RWPE2 (cell line): ENCODE data around the gene ATG16L1.

Experiments used
- ATAC-seq: fragments of 200-7000 bp; cut with Tn5 transposase; 3 replicates; pipeline ENCODE4 v1.9.1; 2021; ENCODE audit warnings: low read depth
- DNase-seq: peaks from one replicate; pipeline ENCODE4 v3.0.0-alpha.2; 2020; ENCODE audit warnings: low spot score
- H3K27ac ChIP-seq: fragments of 450-650 bp; 2 replicates; pipeline ENCODE4 v1.5.1; 2017; ENCODE audit warnings: mild to moderate bottlenecking; ENCODE audit not compliant: poor library complexity, severe bottlenecking
- H3K27me3 ChIP-seq: fragments of 250-450 bp; sonication (Bioruptor Pico); 2 replicates; pipeline ENCODE4 v1.5.1; 2021; ENCODE audit warnings: mild to moderate bottlenecking, moderate library complexity; ENCODE audit not compliant: insufficient read depth, poor library complexity, severe bottlenecking
- H3K36me3 ChIP-seq: fragments of 250-450 bp; sonication (Bioruptor Pico); 2 replicates; pipeline ENCODE4 v1.5.1; 2020; ENCODE audit warnings: low read depth, mild to moderate bottlenecking, moderate library complexity
- H3K4me1 ChIP-seq: fragments of 250-450 bp; sonication (Bioruptor Pico); 2 replicates; pipeline ENCODE4 v1.5.1; 2021; ENCODE audit warnings: mild to moderate bottlenecking, moderate library complexity; ENCODE audit not compliant: insufficient read depth, poor library complexity, severe bottlenecking
- H3K4me3 ChIP-seq: fragments of 250-450 bp; sonication (Bioruptor Pico); 2 replicates; pipeline ENCODE4 v1.5.1; 2021; ENCODE audit warnings: mild to moderate bottlenecking, moderate library complexity; ENCODE audit not compliant: severe bottlenecking
- H3K9me3 ChIP-seq: fragments of 250-450 bp; sonication (Bioruptor Pico); 2 replicates; pipeline ENCODE4 v1.5.1; 2021; ENCODE audit warnings: mild to moderate bottlenecking, moderate library complexity; ENCODE audit not compliant: severe bottlenecking
- TF ChIP-seq, protein P1 (sequence below): fragments of 450-650 bp; IDR thresholded peaks from one replicate; pipeline ENCODE4 v1.5.1; 2017; ENCODE audit warnings: mild to moderate bottlenecking, moderate library complexity; ENCODE audit not compliant: poor library complexity, severe bottlenecking

ATG16L1 gene

DNA sequence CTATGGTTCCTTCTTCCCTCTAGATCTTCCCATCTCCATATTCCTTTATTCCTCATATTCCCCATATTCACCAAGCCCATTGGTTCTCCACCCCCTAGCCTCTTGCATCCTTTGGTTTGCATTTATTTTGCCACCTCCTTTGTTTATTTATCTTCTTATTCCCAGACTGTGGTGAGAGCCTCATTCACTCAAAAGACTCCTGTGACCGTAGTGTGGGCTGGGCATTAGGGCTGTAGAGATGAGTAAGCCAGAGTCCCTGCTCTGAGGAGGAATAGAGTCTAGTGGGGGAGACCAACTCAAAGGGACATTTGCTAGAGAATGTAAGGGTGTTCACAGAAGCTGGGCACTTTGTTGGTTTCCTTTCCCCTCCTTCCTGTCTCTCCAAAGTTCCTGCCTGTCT is 8.3 kb downstream of the ATG16L1 start:
- TF ChIP-seq, protein P1, sequence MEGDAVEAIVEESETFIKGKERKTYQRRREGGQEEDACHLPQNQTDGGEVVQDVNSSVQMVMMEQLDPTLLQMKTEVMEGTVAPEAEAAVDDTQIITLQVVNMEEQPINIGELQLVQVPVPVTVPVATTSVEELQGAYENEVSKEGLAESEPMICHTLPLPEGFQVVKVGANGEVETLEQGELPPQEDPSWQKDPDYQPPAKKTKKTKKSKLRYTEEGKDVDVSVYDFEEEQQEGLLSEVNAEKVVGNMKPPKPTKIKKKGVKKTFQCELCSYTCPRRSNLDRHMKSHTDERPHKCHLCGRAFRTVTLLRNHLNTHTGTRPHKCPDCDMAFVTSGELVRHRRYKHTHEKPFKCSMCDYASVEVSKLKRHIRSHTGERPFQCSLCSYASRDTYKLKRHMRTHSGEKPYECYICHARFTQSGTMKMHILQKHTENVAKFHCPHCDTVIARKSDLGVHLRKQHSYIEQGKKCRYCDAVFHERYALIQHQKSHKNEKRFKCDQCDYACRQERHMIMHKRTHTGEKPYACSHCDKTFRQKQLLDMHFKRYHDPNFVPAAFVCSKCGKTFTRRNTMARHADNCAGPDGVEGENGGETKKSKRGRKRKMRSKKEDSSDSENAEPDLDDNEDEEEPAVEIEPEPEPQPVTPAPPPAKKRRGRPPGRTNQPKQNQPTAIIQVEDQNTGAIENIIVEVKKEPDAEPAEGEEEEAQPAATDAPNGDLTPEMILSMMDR: no peak
- DNase-seq (no peak), ATAC-seq (no peak)
- H3K27ac ChIP-seq: no peak overlapping the region
- H3K4me1 ChIP-seq: no peaks in the 10 kb centered on the region
- no peaks in the 10 kb centered on the region for H3K27me3 ChIP-seq
- H3K36me3 ChIP-seq: peaks cover 99% of the 10 kb centered on the region
- H3K4me3 ChIP-seq: no peak overlapping the region
- H3K9me3 ChIP-seq: no peaks in the 10 kb centered on the region

DNA sequence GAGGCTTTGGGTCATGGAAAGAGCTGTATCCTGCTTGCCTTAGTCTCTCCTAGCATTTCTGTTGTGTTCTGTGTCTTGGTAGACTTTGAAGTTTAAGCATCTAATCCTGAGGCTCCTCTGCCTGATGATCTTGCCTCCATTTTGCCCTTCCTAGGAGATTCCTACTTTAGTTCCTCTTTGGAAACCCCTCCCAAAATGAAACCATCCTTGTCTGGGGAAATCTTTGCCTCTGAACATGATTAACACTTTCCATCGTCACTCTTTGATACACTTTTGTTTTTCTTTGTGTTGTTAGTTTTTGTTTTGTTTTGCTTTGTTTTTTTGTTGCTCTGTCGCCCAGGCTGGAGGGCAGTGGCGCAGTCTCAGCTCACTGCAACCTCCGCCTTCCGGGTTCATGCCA is 9.2 kb downstream of the ATG16L1 start:
- H3K4me1 ChIP-seq: no peaks in the 10 kb centered on the region
- TF ChIP-seq, protein P1: no peak
- ATAC-seq (no peak), DNase-seq (no peak)
- H3K27ac ChIP-seq: no peak overlapping the region
- no peak overlapping the region for H3K4me3 ChIP-seq
- no peaks in the 10 kb centered on the region for H3K27me3 ChIP-seq
- no peaks in the 10 kb centered on the region for H3K9me3 ChIP-seq
- H3K36me3 ChIP-seq: peaks cover 99% of the 10 kb centered on the region

DNA sequence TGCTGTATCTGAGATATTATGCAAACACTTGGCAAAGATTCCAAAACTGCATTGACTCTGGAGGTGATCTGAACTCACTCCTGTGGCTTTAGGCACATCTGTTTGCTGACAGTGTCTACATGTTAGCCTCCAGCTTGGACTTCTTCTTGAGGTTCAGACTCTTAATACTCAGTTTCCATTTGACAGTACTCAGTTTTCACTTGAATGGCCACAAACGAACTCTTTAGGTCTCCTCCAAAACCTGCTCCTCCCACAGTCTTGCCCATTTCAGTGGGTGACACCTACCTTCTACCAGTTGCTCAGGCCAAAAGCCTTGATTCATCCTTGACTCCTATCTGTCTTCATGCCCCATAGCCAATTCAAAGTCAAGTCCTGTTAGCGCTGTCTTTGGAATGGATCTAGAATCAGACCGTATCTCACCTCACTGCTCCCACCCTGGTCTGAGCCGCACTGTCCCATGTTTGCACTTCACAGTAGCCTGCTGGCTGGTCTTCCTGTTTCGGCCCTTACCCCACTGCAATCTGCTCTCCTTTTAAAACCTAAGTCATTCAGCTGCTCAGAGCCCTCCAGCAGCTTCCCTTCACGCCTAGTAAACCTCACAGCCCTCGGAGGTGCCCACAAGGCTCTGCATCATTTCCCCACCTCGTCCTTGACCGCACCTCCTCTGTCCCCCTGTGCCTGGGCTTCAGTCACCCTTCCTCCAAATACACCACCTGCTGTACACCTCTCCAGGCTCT is 10.5 kb downstream of the ATG16L1 start:
- Histone ChIP-seq H3K27ac (no peak overlapping the region), H3K36me3 (peaks cover 99% of the 10 kb centered on the region)
- no peak for ATAC-seq

DNA sequence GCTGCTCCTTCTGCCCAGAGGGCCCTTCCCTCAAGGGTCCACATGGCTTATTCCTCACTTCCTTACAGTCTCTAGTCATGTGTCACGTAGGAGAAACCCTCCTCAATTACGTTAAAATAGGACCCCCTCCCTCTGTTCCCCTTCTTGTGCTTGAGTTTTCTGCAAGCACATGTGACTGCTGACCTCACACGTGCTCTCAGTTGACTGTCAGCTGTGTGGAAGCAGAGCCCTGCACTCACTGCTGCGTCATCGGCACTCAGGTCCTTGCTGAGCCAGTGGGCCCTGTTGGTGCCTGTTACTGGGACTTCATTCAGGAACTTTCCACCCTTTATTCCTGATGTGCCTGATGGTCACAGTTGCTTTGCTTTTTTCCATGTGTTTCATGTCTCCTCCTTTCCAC is 11.1 kb downstream of the ATG16L1 start:
- H3K36me3 ChIP-seq: peaks cover 99% of the 10 kb centered on the region
- no peak overlapping the region for H3K4me3 ChIP-seq
- no peaks in the 10 kb centered on the region for H3K27me3 ChIP-seq
- ATAC-seq (no peak), DNase-seq (no peak)
- no peaks in the 10 kb centered on the region for H3K9me3 ChIP-seq
- H3K27ac ChIP-seq: no peak overlapping the region
- TF ChIP-seq, protein P1: no peak
- H3K4me1 ChIP-seq: no peaks in the 10 kb centered on the region

More for the DNA sequence above, 10.5 kb downstream of the ATG16L1 start:
- no peak for DNase-seq
- no peaks in the 10 kb centered on the region for H3K4me1 ChIP-seq
- no peaks in the 10 kb centered on the region for H3K27me3 ChIP-seq
- TF ChIP-seq, protein P1: no peak
- H3K9me3 ChIP-seq: no peaks in the 10 kb centered on the region
- H3K4me3 ChIP-seq: no peak overlapping the region

DNA sequence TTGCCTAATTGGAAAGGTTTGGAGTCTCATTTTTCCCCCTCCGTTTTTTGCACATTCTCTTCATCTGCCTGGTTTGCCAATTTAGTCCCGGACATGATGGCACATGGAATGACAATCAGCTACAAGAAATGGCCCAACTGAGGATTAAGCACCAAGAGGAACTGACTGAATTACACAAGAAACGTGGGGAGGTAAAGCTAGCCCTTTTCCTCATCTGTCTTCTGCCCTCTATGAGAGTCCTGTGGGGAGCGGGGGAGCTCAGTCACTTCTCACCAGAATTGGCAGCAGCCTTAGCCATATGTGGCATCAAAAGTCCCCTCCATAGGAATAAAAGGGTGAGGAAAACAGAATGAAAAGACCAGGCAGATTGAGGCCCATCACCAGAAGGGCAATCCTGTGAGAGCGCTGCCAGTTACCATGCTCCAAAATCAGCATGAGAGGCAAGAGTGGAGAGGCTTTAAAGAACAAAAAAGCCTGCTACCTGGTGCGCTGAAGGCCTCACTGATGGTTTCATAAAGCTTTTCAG is 11.6 kb downstream of the ATG16L1 start:
- DNase-seq: no peak
- H3K36me3 ChIP-seq: peaks cover 99% of the 10 kb centered on the region

More for the DNA sequence above, 11.6 kb downstream of the ATG16L1 start:
- TF ChIP-seq, protein P1: no peak
- H3K4me3 ChIP-seq: no peak overlapping the region
- H3K27me3 ChIP-seq: no peaks in the 10 kb centered on the region
- H3K27ac ChIP-seq: no peak overlapping the region
- no peaks in the 10 kb centered on the region for H3K9me3 ChIP-seq
- H3K4me1 ChIP-seq: no peaks in the 10 kb centered on the region
- ATAC-seq: no peak
